ENCODE data around the gene SETD7. TPM values are rescaled to one million over a fixed set of nuclear protein-coding genes. Genes with fewer than 3 reads are reported as not detected.

SETD7 gene
- total and polyA plus RNA-seq, 2 experiments from 2014 or later = 1.1 to 4.2 TPM

DNA sequence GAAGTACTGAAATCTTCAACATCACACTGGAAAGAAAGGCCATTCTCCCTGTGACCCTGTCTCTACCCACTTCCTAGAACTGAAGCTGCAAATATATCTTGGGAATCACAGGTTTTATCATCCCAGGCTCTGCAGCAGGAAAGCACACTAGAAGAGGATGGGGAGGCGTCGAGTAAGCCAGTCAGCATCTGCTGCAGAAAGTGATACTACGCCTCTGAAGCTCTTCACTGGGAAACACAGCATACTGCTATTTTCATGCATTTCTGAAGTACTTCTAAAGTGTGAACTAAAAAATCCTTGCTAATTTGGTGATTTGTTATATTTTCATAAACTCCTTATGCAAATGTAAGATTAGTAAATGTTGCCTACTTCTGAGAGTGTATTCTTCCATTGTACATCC is 73.0 kb downstream of the SETD7 start (continued):
- TF ChIP-seq, protein P1, sequence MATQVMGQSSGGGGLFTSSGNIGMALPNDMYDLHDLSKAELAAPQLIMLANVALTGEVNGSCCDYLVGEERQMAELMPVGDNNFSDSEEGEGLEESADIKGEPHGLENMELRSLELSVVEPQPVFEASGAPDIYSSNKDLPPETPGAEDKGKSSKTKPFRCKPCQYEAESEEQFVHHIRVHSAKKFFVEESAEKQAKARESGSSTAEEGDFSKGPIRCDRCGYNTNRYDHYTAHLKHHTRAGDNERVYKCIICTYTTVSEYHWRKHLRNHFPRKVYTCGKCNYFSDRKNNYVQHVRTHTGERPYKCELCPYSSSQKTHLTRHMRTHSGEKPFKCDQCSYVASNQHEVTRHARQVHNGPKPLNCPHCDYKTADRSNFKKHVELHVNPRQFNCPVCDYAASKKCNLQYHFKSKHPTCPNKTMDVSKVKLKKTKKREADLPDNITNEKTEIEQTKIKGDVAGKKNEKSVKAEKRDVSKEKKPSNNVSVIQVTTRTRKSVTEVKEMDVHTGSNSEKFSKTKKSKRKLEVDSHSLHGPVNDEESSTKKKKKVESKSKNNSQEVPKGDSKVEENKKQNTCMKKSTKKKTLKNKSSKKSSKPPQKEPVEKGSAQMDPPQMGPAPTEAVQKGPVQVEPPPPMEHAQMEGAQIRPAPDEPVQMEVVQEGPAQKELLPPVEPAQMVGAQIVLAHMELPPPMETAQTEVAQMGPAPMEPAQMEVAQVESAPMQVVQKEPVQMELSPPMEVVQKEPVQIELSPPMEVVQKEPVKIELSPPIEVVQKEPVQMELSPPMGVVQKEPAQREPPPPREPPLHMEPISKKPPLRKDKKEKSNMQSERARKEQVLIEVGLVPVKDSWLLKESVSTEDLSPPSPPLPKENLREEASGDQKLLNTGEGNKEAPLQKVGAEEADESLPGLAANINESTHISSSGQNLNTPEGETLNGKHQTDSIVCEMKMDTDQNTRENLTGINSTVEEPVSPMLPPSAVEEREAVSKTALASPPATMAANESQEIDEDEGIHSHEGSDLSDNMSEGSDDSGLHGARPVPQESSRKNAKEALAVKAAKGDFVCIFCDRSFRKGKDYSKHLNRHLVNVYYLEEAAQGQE (IDR thresholded peaks at IDR 0.05; ENCODE audit: unreplicated experiment) = no peak
- no peak for TF ChIP-seq JUNB (IDR thresholded peaks at IDR 0.05; ENCODE audit: unreplicated experiment)

DNA sequence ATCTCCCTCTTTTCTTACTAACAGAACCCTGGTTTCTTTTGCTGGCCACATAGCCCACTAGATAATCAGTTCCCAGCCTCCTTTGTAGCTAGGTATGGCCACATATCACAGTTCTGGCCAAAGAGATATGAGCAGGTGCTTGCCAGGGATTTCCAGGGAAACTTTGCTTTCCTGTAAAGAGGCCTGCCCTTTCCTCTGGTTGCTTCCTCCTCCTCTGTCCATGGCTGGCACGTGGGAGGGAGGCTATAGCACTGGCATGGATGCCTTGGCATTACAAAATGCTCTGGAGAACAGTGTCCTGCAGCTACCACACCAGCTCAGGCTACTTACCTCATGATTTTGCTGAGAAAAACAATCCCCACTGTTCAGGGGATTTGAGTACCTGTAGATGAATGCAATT is 74.6 kb downstream of the SETD7 start:
- no peak overlapping the region for H3K4me2 ChIP-seq
- Mint-ChIP-seq H3K4me3 (no peak overlapping the region), H3K9me3 (no peaks in the 10 kb centered on the region), H3K27me3 (ENCODE audit: insufficient read depth, low read depth, poor library complexity) (no peaks in the 10 kb centered on the region), H3K36me3 (ENCODE audit: low read depth) (no peaks in the 10 kb centered on the region), H3K27ac (no peak overlapping the region), H3K4me1 (no peaks in the 10 kb centered on the region)
- no peak overlapping the region for H3K27ac ChIP-seq (ENCODE audit: low read depth)
- no peaks in the 10 kb centered on the region for H4K20me1 ChIP-seq (replicated peaks; ENCODE audit: insufficient read depth)
- DNase-seq (ENCODE audit: low spot score) = no peak
- H3K4me1 ChIP-seq (ENCODE audit: insufficient read depth) = no peaks in the 10 kb centered on the region
- H3K4me3 ChIP-seq = no peak overlapping the region
- no peak for ATAC-seq
- H3K27me3 ChIP-seq (ENCODE audit: insufficient read depth) = no peaks in the 10 kb centered on the region
- no peaks in the 10 kb centered on the region for H3F3A ChIP-seq (replicated peaks; ENCODE audit: low read depth)
- H3K79me2 ChIP-seq (replicated peaks; ENCODE audit: insufficient read depth) = no peaks in the 10 kb centered on the region
- no peak overlapping the region for H2AFZ ChIP-seq
- H3K9me2 ChIP-seq (ENCODE audit: insufficient read depth) = no peaks in the 10 kb centered on the region
- no peak for TF ChIP-seq EZH2phosphoT487 (IDR thresholded peaks at IDR 0.05; ENCODE audit: unreplicated experiment)
- no peaks in the 10 kb centered on the region for H3K36me3 ChIP-seq (ENCODE audit: insufficient read depth)

DNA sequence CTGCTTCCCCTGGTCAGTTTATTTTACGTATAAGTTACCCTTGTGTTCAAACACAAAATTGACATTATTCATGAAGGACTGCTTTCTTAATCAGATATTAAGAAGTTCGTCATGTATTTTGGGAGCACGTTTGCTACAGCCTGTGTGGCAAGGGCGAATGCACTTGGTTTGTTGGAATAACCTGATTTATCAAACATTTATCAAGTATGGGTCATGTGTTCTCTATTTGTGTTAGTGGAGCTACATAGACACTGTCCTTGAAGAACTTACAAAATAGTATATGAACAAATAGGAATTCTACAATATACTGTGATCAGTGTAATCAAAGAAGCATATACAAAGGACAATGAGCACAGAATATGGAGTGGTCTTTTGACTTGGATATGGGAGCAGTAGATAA is 79.7 kb downstream of the SETD7 start:
- H3K79me2 ChIP-seq (replicated peaks; ENCODE audit: insufficient read depth) = peaks cover 7% of the 10 kb centered on the region
- H3K4me3 ChIP-seq = no peak overlapping the region
- Mint-ChIP-seq H3K9me3 (peaks cover 7% of the 10 kb centered on the region), H3K27ac (no peak overlapping the region), H3K4me3 (no peak overlapping the region), H3K4me1 (no peaks in the 10 kb centered on the region), H3K27me3 (ENCODE audit: insufficient read depth, low read depth, poor library complexity) (no peaks in the 10 kb centered on the region), H3K36me3 (ENCODE audit: low read depth) (peaks cover 22% of the 10 kb centered on the region)
- H3F3A ChIP-seq (replicated peaks; ENCODE audit: low read depth) = no peaks in the 10 kb centered on the region
- DNase-seq (ENCODE audit: low spot score) (no peak), ATAC-seq (no peak)
- no peaks in the 10 kb centered on the region for H3K4me1 ChIP-seq (ENCODE audit: insufficient read depth)
- no peak overlapping the region for H3K27ac ChIP-seq (ENCODE audit: low read depth)
- H3K9me2 ChIP-seq (ENCODE audit: insufficient read depth) = no peaks in the 10 kb centered on the region
- no peaks in the 10 kb centered on the region for H4K20me1 ChIP-seq (replicated peaks; ENCODE audit: insufficient read depth)
- no peak overlapping the region for H2AFZ ChIP-seq
- H3K36me3 ChIP-seq (ENCODE audit: insufficient read depth) = no peaks in the 10 kb centered on the region; the same call in 1 of the 2 replicates
- H3K27me3 ChIP-seq (ENCODE audit: insufficient read depth) = no peaks in the 10 kb centered on the region
- H3K4me2 ChIP-seq = no peak overlapping the region
- no peak for TF ChIP-seq STAT1 (IDR thresholded peaks at IDR 0.05; ENCODE audit: unreplicated experiment)
- no peak for TF ChIP-seq ZNF114 (CRISPR knock-in tag; IDR thresholded peaks at IDR 0.05)
- TF ChIP-seq, protein P2, sequence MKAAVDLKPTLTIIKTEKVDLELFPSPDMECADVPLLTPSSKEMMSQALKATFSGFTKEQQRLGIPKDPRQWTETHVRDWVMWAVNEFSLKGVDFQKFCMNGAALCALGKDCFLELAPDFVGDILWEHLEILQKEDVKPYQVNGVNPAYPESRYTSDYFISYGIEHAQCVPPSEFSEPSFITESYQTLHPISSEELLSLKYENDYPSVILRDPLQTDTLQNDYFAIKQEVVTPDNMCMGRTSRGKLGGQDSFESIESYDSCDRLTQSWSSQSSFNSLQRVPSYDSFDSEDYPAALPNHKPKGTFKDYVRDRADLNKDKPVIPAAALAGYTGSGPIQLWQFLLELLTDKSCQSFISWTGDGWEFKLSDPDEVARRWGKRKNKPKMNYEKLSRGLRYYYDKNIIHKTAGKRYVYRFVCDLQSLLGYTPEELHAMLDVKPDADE (IDR thresholded peaks at IDR 0.05) = no peak
- no peak for TF ChIP-seq JUNB (IDR thresholded peaks at IDR 0.05; ENCODE audit: unreplicated experiment)
- TF ChIP-seq, protein P1 (IDR thresholded peaks at IDR 0.05; ENCODE audit: unreplicated experiment) = no peak
- no peak for TF ChIP-seq CREB1 (CRISPR knock-in tag; IDR thresholded peaks at IDR 0.05; ENCODE audit: low read depth)
- no peak for TF ChIP-seq EZH2phosphoT487 (IDR thresholded peaks at IDR 0.05; ENCODE audit: unreplicated experiment)
- no peak for TF ChIP-seq EZH2 (IDR thresholded peaks at IDR 0.05; ENCODE audit: low read depth, unreplicated experiment)
- TF ChIP-seq ZNF331 (CRISPR knock-in tag; IDR thresholded peaks at IDR 0.05; ENCODE audit: low read depth) = no peak
- TF ChIP-seq, protein P3, sequence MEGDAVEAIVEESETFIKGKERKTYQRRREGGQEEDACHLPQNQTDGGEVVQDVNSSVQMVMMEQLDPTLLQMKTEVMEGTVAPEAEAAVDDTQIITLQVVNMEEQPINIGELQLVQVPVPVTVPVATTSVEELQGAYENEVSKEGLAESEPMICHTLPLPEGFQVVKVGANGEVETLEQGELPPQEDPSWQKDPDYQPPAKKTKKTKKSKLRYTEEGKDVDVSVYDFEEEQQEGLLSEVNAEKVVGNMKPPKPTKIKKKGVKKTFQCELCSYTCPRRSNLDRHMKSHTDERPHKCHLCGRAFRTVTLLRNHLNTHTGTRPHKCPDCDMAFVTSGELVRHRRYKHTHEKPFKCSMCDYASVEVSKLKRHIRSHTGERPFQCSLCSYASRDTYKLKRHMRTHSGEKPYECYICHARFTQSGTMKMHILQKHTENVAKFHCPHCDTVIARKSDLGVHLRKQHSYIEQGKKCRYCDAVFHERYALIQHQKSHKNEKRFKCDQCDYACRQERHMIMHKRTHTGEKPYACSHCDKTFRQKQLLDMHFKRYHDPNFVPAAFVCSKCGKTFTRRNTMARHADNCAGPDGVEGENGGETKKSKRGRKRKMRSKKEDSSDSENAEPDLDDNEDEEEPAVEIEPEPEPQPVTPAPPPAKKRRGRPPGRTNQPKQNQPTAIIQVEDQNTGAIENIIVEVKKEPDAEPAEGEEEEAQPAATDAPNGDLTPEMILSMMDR (conservative IDR thresholded peaks at IDR 0.05; ENCODE audit: low read depth in 2 of 2) = no peak
